HL-60 (cell line): Measurements from ENCODE around the gene RHBDD1.

ENCODE experiments used
- DNase-seq, 2 experiments: peaks; one replicate each; pipeline ENCODE4 v3.0.0-alpha.2; 2010 to 2020; ENCODE audit warnings: low read depth in 1 of 2, low spot score in 1 of 2
- H3K27ac ChIP-seq: fragments of 250-450 bp; sonication (Bioruptor Pico); replicated peaks from 2 replicates; pipeline ENCODE4 v1.5.1; 2020; ENCODE audit warnings: mild to moderate bottlenecking, moderate library complexity
- H3K27me3 ChIP-seq: fragments of 250-450 bp; sonication (Bioruptor Pico); 2 replicates; pipeline ENCODE4 v1.5.1; 2021; ENCODE audit warnings: mild to moderate bottlenecking, moderate library complexity; ENCODE audit not compliant: insufficient read depth, poor library complexity, severe bottlenecking
- H3K4me3 ChIP-seq: replicated peaks from 2 replicates; pipeline ENCODE4 v1.5.1; 2011; ENCODE audit warnings: mild to moderate bottlenecking, control low read depth, low read length; ENCODE audit not compliant: insufficient read depth
- CTCF ChIP-seq: IDR thresholded peaks from one replicate; pipeline ENCODE4 v1.5.1; 2011; ENCODE audit warnings: low read length, control low read depth, inconsistent platforms; ENCODE audit not compliant: insufficient read depth
- GABPA ChIP-seq: IDR thresholded peaks from 2 replicates; pipeline ENCODE4 v1.6.1; 2012; ENCODE audit warnings: low read depth
- POLR2AphosphoS5 ChIP-seq: IDR thresholded peaks from 2 replicates; pipeline ENCODE4 v1.6.1; 2012; ENCODE audit warnings: low read depth
- SPI1 ChIP-seq: IDR thresholded peaks from 2 replicates; pipeline ENCODE4 v1.6.1; 2012; ENCODE audit warnings: low read depth, mild to moderate bottlenecking, borderline replicate concordance
- TF ChIP-seq, protein P1 (sequence below): IDR thresholded peaks from 2 replicates; pipeline ENCODE4 v1.6.1; 2012; ENCODE audit warnings: low read depth; ENCODE audit not compliant: insufficient replicate concordance

Gene RHBDD1

GRCh38 chr2:226797289-226797988, 38.4 kb upstream of the RHBDD1 start:
- Histone ChIP-seq H3K27me3 (peaks cover 18% of the 10 kb centered on the region), H3K4me3 (no peak overlapping the region), H3K27ac (no peak overlapping the region)
- DNase-seq, result no peak
- TF ChIP-seq SPI1 (no peak), POLR2AphosphoS5 (no peak), CTCF (no peak), GABPA (no peak)
- TF ChIP-seq, protein P1, sequence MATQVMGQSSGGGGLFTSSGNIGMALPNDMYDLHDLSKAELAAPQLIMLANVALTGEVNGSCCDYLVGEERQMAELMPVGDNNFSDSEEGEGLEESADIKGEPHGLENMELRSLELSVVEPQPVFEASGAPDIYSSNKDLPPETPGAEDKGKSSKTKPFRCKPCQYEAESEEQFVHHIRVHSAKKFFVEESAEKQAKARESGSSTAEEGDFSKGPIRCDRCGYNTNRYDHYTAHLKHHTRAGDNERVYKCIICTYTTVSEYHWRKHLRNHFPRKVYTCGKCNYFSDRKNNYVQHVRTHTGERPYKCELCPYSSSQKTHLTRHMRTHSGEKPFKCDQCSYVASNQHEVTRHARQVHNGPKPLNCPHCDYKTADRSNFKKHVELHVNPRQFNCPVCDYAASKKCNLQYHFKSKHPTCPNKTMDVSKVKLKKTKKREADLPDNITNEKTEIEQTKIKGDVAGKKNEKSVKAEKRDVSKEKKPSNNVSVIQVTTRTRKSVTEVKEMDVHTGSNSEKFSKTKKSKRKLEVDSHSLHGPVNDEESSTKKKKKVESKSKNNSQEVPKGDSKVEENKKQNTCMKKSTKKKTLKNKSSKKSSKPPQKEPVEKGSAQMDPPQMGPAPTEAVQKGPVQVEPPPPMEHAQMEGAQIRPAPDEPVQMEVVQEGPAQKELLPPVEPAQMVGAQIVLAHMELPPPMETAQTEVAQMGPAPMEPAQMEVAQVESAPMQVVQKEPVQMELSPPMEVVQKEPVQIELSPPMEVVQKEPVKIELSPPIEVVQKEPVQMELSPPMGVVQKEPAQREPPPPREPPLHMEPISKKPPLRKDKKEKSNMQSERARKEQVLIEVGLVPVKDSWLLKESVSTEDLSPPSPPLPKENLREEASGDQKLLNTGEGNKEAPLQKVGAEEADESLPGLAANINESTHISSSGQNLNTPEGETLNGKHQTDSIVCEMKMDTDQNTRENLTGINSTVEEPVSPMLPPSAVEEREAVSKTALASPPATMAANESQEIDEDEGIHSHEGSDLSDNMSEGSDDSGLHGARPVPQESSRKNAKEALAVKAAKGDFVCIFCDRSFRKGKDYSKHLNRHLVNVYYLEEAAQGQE, result no peak

GRCh38 chr2:226797989-226798421, 37.8 kb upstream of the RHBDD1 start:
- Histone ChIP-seq H3K27me3 (peaks cover 18% of the 10 kb centered on the region), H3K27ac (no peak overlapping the region), H3K4me3 (no peak overlapping the region)
- TF ChIP-seq CTCF (no peak), SPI1 (no peak), GABPA (no peak), POLR2AphosphoS5 (no peak)
- TF ChIP-seq, protein P1, result no peak
- DNase-seq, result no peak

- peak in 1 of 2 experiments; percentile 38 for DNase-seq
- Histone ChIP-seq H3K27me3 (peaks cover 18% of the 10 kb centered on the region), H3K4me3 (peak overlapping the region; percentile 86), H3K27ac (peak overlapping the region; percentile 7)
- TF ChIP-seq POLR2AphosphoS5 (no peak), GABPA (no peak), SPI1 (no peak), CTCF (no peak)
- TF ChIP-seq, protein P1, result no peak
Measured at GRCh38 chr2:226798422-226799210, 37.2 kb upstream of the RHBDD1 start.
